ENCODE measurements around the gene RAB24. TPM values are rescaled to one million over a fixed set of nuclear protein-coding genes. Genes with fewer than 3 reads are reported as not detected.

Gene RAB24
- total RNA-seq, 1 experiment from 2014 or later: 37.2 TPM

DNA sequence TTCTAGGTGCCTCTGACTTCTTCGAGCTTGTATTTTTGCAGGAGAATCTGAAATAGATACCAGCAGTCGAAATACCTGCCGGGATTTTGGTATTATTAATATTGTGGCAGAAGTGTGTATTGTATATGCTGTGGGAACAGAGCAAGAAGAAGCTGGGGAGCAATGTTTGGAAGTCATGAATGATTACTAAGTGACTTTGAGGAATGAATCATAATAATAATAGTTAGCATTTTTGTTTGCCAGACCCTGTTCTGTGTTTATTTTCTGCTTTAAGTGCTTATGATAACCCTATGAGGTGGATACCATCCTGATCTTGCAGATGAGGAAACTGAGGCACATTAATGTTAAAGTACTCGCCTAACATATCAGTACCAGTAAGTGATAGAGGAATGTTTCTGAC, 32.4 kb downstream of the RAB24 start:
- no peaks in the 10 kb centered on the region for H3K27me3 ChIP-seq (ENCODE audit: control insufficient read depth, insufficient read depth, low read length)
- ChIA-PET POLR2A (no interaction called here), CTCF (interaction anchor here (0.6 kb wide), 1 partner anchor 158 kb away, joined by 3 read pairs; no protein-coding TSS in a partner anchor)
- TF ChIP-seq, protein P1, sequence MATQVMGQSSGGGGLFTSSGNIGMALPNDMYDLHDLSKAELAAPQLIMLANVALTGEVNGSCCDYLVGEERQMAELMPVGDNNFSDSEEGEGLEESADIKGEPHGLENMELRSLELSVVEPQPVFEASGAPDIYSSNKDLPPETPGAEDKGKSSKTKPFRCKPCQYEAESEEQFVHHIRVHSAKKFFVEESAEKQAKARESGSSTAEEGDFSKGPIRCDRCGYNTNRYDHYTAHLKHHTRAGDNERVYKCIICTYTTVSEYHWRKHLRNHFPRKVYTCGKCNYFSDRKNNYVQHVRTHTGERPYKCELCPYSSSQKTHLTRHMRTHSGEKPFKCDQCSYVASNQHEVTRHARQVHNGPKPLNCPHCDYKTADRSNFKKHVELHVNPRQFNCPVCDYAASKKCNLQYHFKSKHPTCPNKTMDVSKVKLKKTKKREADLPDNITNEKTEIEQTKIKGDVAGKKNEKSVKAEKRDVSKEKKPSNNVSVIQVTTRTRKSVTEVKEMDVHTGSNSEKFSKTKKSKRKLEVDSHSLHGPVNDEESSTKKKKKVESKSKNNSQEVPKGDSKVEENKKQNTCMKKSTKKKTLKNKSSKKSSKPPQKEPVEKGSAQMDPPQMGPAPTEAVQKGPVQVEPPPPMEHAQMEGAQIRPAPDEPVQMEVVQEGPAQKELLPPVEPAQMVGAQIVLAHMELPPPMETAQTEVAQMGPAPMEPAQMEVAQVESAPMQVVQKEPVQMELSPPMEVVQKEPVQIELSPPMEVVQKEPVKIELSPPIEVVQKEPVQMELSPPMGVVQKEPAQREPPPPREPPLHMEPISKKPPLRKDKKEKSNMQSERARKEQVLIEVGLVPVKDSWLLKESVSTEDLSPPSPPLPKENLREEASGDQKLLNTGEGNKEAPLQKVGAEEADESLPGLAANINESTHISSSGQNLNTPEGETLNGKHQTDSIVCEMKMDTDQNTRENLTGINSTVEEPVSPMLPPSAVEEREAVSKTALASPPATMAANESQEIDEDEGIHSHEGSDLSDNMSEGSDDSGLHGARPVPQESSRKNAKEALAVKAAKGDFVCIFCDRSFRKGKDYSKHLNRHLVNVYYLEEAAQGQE (IDR thresholded peaks at IDR 0.05; ENCODE audit: insufficient read depth in 1 of 2, low read depth in 2 of 2, low read length in 1 of 2): no peak
- no peak for TF ChIP-seq SIN3A (IDR thresholded peaks at IDR 0.05; ENCODE audit: borderline replicate concordance, insufficient read depth, low read depth, low read length)
- TF ChIP-seq POLR2AphosphoS5 (IDR thresholded peaks at IDR 0.05; ENCODE audit: low read depth, low read length): no peak
- no peak for TF ChIP-seq TCF7L2 (IDR thresholded peaks at IDR 0.05; ENCODE audit: low read depth, low read length)
- TF ChIP-seq, protein P2, sequence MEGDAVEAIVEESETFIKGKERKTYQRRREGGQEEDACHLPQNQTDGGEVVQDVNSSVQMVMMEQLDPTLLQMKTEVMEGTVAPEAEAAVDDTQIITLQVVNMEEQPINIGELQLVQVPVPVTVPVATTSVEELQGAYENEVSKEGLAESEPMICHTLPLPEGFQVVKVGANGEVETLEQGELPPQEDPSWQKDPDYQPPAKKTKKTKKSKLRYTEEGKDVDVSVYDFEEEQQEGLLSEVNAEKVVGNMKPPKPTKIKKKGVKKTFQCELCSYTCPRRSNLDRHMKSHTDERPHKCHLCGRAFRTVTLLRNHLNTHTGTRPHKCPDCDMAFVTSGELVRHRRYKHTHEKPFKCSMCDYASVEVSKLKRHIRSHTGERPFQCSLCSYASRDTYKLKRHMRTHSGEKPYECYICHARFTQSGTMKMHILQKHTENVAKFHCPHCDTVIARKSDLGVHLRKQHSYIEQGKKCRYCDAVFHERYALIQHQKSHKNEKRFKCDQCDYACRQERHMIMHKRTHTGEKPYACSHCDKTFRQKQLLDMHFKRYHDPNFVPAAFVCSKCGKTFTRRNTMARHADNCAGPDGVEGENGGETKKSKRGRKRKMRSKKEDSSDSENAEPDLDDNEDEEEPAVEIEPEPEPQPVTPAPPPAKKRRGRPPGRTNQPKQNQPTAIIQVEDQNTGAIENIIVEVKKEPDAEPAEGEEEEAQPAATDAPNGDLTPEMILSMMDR (IDR thresholded peaks at IDR 0.05): no peak
- H3K36me3 ChIP-seq (ENCODE audit: control insufficient read depth, insufficient read depth, low read length): peaks cover 21% of the 10 kb centered on the region
- no TSS peak for BruUV-seq (replicated peaks)
- no peaks in the 10 kb centered on the region for H3K4me1 ChIP-seq (ENCODE audit: control insufficient read depth, insufficient read depth, low read length)
- H3K27ac ChIP-seq (ENCODE audit: low read length): no peak overlapping the region
- in situ Hi-C loops (cut with HindIII; ENCODE audit: low pct_unique_long_range_greater_than_20kb, low sequenced_read_pairs) (no loop called here), intact Hi-C loops (cut with micrococcal nuclease; ENCODE audit: unreplicated experiment) (no loop called here)
- ATAC-seq: no peak
- DNase-seq (ENCODE audit: low read depth, low spot score): no peak
- H3K4me3 ChIP-seq (ENCODE audit: low read depth in 2 of 2, low read length in 2 of 2): no peak overlapping the region
- H3K9me3 ChIP-seq (ENCODE audit: control insufficient read depth, insufficient read depth, low read depth, low read length): no peaks in the 10 kb centered on the region

DNA sequence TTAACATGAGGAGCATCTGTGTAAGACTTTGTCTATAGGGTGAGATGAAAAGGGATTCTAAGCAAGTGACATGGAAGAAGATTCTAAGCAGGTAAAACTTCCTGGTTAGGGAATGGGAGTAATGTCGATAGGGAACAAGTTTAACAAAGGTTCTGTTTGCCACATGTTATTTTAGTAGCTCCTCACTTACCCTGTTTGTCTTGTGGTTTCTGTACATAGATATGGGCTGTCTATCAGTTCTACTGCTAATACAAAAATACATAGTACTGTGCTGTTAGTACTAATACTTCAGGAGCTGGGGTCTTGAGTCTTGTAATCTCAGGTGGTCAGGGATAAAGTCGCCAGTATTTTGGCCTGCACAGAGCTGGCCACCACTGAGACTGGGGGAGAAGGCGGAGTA, 32.9 kb downstream of the RAB24 start:
- DNase-seq (ENCODE audit: low read depth, low spot score): no peak
- POLR2A ChIA-PET: no interaction called here
- intact Hi-C loops (cut with micrococcal nuclease; ENCODE audit: unreplicated experiment) (no loop called here), in situ Hi-C loops (cut with HindIII; ENCODE audit: low pct_unique_long_range_greater_than_20kb, low sequenced_read_pairs) (no loop called here)
- no peak overlapping the region for H3K27ac ChIP-seq (ENCODE audit: low read length)
- peaks cover 21% of the 10 kb centered on the region for H3K36me3 ChIP-seq (ENCODE audit: control insufficient read depth, insufficient read depth, low read length)
- no peaks in the 10 kb centered on the region for H3K4me1 ChIP-seq (ENCODE audit: control insufficient read depth, insufficient read depth, low read length)
- no peak overlapping the region for H3K4me3 ChIP-seq (ENCODE audit: low read depth in 2 of 2, low read length in 2 of 2)
- no peaks in the 10 kb centered on the region for H3K9me3 ChIP-seq (ENCODE audit: control insufficient read depth, insufficient read depth, low read depth, low read length)
- ATAC-seq: no peak
- H3K27me3 ChIP-seq (ENCODE audit: control insufficient read depth, insufficient read depth, low read length): no peaks in the 10 kb centered on the region
- no TSS peak for BruUV-seq (replicated peaks)
- TF ChIP-seq, protein P1 (IDR thresholded peaks at IDR 0.05; ENCODE audit: insufficient read depth in 1 of 2, low read depth in 2 of 2, low read length in 1 of 2): no peak
- TF ChIP-seq SIN3A (IDR thresholded peaks at IDR 0.05; ENCODE audit: borderline replicate concordance, insufficient read depth, low read depth, low read length) (no peak), POLR2AphosphoS5 (IDR thresholded peaks at IDR 0.05; ENCODE audit: low read depth, low read length) (no peak), TCF7L2 (IDR thresholded peaks at IDR 0.05; ENCODE audit: low read depth, low read length) (no peak)
- TF ChIP-seq, protein P2 (IDR thresholded peaks at IDR 0.05): no peak
- CTCF ChIA-PET: interaction anchor here (0.6 kb wide), 1 partner anchor 158 kb away, joined by 3 read pairs; no protein-coding TSS in a partner anchor

All from Panc1 (cell line).